ENCODE results near the gene DMC1. TPM values are rescaled to one million over a fixed set of nuclear protein-coding genes. Genes with fewer than 3 reads are reported as not detected.

DMC1 gene
- total RNA-seq, 4 donors from 2014 or later, result 2.1 to 10.8 (median 4.5) TPM

DNA sequence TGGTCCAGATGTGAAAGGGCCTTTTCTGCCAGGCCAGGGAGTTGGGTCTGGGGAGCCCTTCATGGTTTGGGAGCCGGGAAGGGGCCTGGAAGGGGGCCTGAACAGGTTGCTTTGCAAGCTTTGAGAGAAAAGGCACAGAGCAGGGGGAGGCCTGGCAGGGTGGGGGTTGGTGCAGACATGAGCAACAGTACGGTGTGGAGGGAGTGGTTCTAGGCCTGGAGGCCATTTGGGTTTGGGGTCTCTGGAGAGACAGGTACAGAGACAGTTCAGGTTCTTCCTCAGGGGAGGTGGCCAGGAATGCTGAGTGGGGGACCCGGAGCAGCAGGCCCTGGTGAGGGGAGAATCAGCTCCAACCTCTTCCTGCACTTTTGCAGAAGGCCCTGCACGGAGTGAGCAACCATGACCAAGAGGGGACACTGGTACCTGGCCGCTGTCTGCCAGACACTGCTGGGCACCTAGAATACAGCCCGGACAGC lies 100.6 kb downstream of the DMC1 start:
- DNase-seq (ENCODE audit: low spot score in 2 of 2), result no peak

More for the DNA sequence above, 100.6 kb downstream of the DMC1 start:
- no peak overlapping the region for H3K4me3 ChIP-seq
- H3K36me3 ChIP-seq, result no peaks in the 10 kb centered on the region
- H3K27ac ChIP-seq, result no peak overlapping the region
- H3K27me3 ChIP-seq, result no peaks in the 10 kb centered on the region
- no peaks in the 10 kb centered on the region for H3K9me3 ChIP-seq
- 87 to 92% methylated on average over 6 of the region's 6 CpGs for WGBS, 2 donors
- peaks cover 0 to 19% (median 9%) of the 10 kb centered on the region in 4 donors for H3K4me1 ChIP-seq
- TF ChIP-seq EP300 (IDR thresholded peaks at IDR 0.05) (no peak), CTCF (IDR thresholded peaks at IDR 0.05) (no peak), POLR2A (IDR thresholded peaks at IDR 0.05) (no peak)

Other genes starting within 250 kb of the DMC1 start
- gene KCNJ4, start 115.0 kb downstream of the DMC1 start, total RNA-seq, result 1 to 10 TPM in 3 of 4 donors, under 1 TPM in 1; 0.63 to 1.6 (median 1.1) TPM
- gene KDELR3, start 102.1 kb downstream of the DMC1 start, total RNA-seq, result 10 to 100 TPM in 3 of 4 donors, 1 to 10 TPM in 1; 6.1 to 18.0 (median 10.6) TPM
- gene DDX17, start 63.9 kb downstream of the DMC1 start, total RNA-seq, result 100 to 1,000 TPM; 734 to 934 (median 864) TPM
- 10 to 100 TPM in 2 of 4 donors, 1 to 10 TPM in 2; 1.3 to 10.2 (median 6.7) TPM for gene FAM227A, start 86.2 kb upstream of the DMC1 start, total RNA-seq
- 10 to 100 TPM; 13.5 to 24.3 (median 17.8) TPM for gene CBY1, start 86.5 kb upstream of the DMC1 start, total RNA-seq
- gene TOMM22, start 111.8 kb upstream of the DMC1 start, total RNA-seq, result 10 to 100 TPM; 23.1 to 28.5 (median 27.1) TPM
- gene JOSD1, start 130.8 kb upstream of the DMC1 start, total RNA-seq, result 10 to 100 TPM; 50.7 to 86.4 (median 76.0) TPM
- 10 to 100 TPM; 46.0 to 72.0 (median 56.6) TPM for gene GTPBP1, start 135.8 kb upstream of the DMC1 start, total RNA-seq
- gene SUN2, start 185.8 kb upstream of the DMC1 start, total RNA-seq, result 1,000 to 10,000 TPM in 1 of 4 donors, 100 to 1,000 TPM in 3; 640 to 1,234 (median 846) TPM
- 10 to 100 TPM; 14.7 to 17.7 (median 17.1) TPM for gene DNAL4, start 224.0 kb upstream of the DMC1 start, total RNA-seq

Data from tibial nerve (tissue), 4 donors.